Osteoblast (primary cell): ENCODE data around the gene HRNR. TPM values are rescaled to one million over a fixed set of nuclear protein-coding genes. Genes with fewer than 3 reads are reported as not detected.

Experiments used
- DNase-seq: peaks from one replicate; pipeline ENCODE4 v3.0.0; 2011; ENCODE audit warnings: low spot score, mixed read lengths; ENCODE audit not compliant: insufficient read length; ENCODE audit errors: missing footprints
- H2AFZ ChIP-seq: 2 replicates; pipeline ENCODE4 v1.6.0; 2011; ENCODE audit warnings: mild to moderate bottlenecking, low read length
- H3K27ac ChIP-seq: 2 replicates; pipeline ENCODE4 v1.5.1; 2011; ENCODE audit warnings: mild to moderate bottlenecking, low read depth, low read length, moderate library complexity
- H3K27me3 ChIP-seq: 2 replicates; pipeline ENCODE4 v1.6.0; 2012; ENCODE audit warnings: mild to moderate bottlenecking, control low read depth, inconsistent platforms, low read length, moderate library complexity; ENCODE audit not compliant: insufficient read depth
- H3K36me3 ChIP-seq: 2 replicates; pipeline ENCODE4 v1.5.1; 2011; ENCODE audit warnings: mild to moderate bottlenecking, low read length, control low read depth, moderate library complexity; ENCODE audit not compliant: insufficient read depth
- H3K4me1 ChIP-seq: 2 replicates; pipeline ENCODE4 v1.5.1; 2011; ENCODE audit warnings: mild to moderate bottlenecking, low read length, control low read depth, moderate library complexity; ENCODE audit not compliant: insufficient read depth
- H3K4me2 ChIP-seq: 2 replicates; pipeline ENCODE4 v1.6.0; 2011; ENCODE audit warnings: mild to moderate bottlenecking, low read length; ENCODE audit not compliant: insufficient read depth
- H3K4me3 ChIP-seq: fragments of 200-600 bp; sonication (generic); 3 replicates; pipeline ENCODE4 v1.5.1; 2012; ENCODE audit warnings: mild to moderate bottlenecking, low read length, inconsistent platforms; ENCODE audit not compliant: insufficient read depth
- H3K79me2 ChIP-seq: 2 replicates; pipeline ENCODE4 v1.6.0; 2012; ENCODE audit warnings: mild to moderate bottlenecking, low read length, control low read depth, inconsistent platforms; ENCODE audit not compliant: insufficient read depth
- H3K9me3 ChIP-seq: 2 replicates; pipeline ENCODE4 v1.5.1; 2011; ENCODE audit warnings: low read depth, low read length, control low read depth
- H4K20me1 ChIP-seq: 2 replicates; pipeline ENCODE4 v1.6.0; 2012; ENCODE audit warnings: mild to moderate bottlenecking, low read length, control low read depth; ENCODE audit not compliant: insufficient read depth
- total RNA-seq: library from RNA; depleted of rRNA; stranded (reverse); fragments of >200 nt; gene quantifications from 2 replicates; pipeline ENCODE4 v1.2.3, GENCODE V29; 2012
- TF ChIP-seq, protein P1 (sequence below): IDR thresholded peaks from 2 replicates; pipeline ENCODE4 v1.5.1; 2011; ENCODE audit warnings: mild to moderate bottlenecking, low read depth, low read length, moderate library complexity; ENCODE audit errors: extremely low read depth

Gene HRNR
- total RNA-seq, 1 donor = not detected

DNA sequence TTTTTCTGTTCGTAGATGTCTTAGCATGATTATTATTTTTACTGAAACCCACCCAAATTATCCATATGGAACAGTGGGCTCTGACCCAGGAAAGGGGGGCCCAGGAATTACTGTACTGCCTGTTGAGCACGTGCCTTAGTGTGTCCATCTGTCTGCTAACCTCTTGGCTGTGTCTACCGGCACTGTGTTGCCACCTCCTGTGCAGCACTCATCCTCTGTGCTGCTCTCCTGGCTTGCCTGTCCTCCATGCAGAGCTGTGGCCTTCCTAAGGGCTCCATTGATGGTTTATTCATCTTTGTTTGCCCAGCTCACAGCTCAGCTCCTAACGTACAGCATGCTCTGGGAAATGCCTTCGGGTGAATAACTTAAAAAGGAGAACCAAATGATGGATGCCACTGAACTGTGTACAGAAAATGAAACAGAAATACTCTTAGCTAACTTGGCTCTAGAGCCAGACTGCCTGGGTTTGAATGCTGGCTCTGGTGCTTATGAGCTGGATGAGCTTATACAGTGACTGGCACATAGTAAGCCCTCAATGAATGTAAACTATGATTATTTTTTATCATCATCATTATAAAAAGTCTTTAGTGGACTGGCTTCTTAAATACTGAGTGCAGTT, 53.6 kb downstream of the HRNR start:
- Histone ChIP-seq H3K79me2 (no peaks in the 10 kb centered on the region), H3K9me3 (no peaks in the 10 kb centered on the region), H3K4me3 (no peak overlapping the region), H4K20me1 (no peaks in the 10 kb centered on the region), H3K4me2 (no peak overlapping the region), H3K27me3 (peaks cover 6% of the 10 kb centered on the region), H3K36me3 (no peaks in the 10 kb centered on the region), H3K27ac (no peak overlapping the region), H2AFZ (no peak overlapping the region), H3K4me1 (peaks cover 23% of the 10 kb centered on the region)
- DNase-seq = no peak
- TF ChIP-seq, protein P1, sequence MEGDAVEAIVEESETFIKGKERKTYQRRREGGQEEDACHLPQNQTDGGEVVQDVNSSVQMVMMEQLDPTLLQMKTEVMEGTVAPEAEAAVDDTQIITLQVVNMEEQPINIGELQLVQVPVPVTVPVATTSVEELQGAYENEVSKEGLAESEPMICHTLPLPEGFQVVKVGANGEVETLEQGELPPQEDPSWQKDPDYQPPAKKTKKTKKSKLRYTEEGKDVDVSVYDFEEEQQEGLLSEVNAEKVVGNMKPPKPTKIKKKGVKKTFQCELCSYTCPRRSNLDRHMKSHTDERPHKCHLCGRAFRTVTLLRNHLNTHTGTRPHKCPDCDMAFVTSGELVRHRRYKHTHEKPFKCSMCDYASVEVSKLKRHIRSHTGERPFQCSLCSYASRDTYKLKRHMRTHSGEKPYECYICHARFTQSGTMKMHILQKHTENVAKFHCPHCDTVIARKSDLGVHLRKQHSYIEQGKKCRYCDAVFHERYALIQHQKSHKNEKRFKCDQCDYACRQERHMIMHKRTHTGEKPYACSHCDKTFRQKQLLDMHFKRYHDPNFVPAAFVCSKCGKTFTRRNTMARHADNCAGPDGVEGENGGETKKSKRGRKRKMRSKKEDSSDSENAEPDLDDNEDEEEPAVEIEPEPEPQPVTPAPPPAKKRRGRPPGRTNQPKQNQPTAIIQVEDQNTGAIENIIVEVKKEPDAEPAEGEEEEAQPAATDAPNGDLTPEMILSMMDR = no peak

DNA sequence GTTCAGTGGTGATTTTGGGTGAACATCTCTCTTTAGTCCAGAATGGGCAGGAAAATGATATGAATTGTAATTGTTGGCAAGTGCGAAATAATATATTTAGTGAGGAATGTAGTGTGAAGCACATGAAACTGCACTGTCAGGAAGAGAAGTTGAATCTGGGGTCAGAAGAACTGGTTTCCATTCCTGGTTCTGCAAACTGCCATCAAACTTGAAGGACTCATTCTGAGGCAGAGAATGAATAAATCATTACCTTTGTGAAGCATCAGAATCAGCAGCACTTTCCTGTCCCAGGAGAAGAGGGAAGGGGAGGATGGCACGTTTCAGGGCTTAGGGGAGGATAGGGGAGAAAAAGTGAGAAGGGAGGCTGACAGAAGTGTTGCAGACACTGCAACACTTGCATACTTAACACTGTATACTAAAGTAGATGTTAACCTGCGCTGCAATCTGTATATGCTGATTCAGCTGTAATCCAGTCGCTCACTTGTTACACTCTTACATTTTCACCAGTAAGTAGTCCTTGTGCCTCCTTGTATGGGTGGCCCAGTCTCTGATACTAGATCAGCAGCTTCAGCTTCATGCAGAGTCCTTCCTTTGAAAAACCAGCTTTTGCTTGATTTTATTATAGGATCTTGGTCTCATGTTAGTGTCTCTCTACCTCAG, 54.5 kb downstream of the HRNR start:
- DNase-seq = no peak
- H3K9me3 ChIP-seq = no peaks in the 10 kb centered on the region
- TF ChIP-seq, protein P1 = no peak
- no peak overlapping the region for H3K4me3 ChIP-seq
- H3K4me2 ChIP-seq = no peak overlapping the region
- H3K27ac ChIP-seq = no peak overlapping the region
- H3K36me3 ChIP-seq = no peaks in the 10 kb centered on the region
- H4K20me1 ChIP-seq = no peaks in the 10 kb centered on the region
- H3K79me2 ChIP-seq = no peaks in the 10 kb centered on the region
- H2AFZ ChIP-seq = no peak overlapping the region
- peaks cover 6% of the 10 kb centered on the region for H3K27me3 ChIP-seq
- peaks cover 23% of the 10 kb centered on the region for H3K4me1 ChIP-seq

DNA sequence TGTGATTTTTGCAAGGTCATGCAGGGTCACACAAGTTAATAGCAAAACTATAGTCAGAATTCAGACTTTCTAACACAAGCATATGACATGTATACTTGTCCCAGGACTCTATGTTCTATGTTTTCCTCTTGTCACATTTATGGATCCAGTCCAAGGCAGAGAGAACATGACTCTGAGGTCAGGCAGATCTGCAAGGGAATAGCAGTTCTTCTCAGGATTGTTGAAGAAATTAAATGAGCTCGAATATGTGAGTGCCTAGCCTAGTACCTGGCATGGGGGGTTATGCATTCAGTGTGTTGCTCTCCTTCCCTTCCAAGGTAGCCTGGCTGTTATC, 55.5 kb downstream of the HRNR start:
- peaks cover 23% of the 10 kb centered on the region for H3K4me1 ChIP-seq
- H3K79me2 ChIP-seq = no peaks in the 10 kb centered on the region
- H3K9me3 ChIP-seq = no peaks in the 10 kb centered on the region
- H2AFZ ChIP-seq = no peak overlapping the region
- TF ChIP-seq, protein P1 = no peak
- H3K4me3 ChIP-seq = no peak overlapping the region
- DNase-seq = no peak
- no peaks in the 10 kb centered on the region for H3K36me3 ChIP-seq
- H4K20me1 ChIP-seq = no peaks in the 10 kb centered on the region
- peaks cover 9% of the 10 kb centered on the region for H3K27me3 ChIP-seq
- H3K4me2 ChIP-seq = no peak overlapping the region
- H3K27ac ChIP-seq = no peak overlapping the region

DNA sequence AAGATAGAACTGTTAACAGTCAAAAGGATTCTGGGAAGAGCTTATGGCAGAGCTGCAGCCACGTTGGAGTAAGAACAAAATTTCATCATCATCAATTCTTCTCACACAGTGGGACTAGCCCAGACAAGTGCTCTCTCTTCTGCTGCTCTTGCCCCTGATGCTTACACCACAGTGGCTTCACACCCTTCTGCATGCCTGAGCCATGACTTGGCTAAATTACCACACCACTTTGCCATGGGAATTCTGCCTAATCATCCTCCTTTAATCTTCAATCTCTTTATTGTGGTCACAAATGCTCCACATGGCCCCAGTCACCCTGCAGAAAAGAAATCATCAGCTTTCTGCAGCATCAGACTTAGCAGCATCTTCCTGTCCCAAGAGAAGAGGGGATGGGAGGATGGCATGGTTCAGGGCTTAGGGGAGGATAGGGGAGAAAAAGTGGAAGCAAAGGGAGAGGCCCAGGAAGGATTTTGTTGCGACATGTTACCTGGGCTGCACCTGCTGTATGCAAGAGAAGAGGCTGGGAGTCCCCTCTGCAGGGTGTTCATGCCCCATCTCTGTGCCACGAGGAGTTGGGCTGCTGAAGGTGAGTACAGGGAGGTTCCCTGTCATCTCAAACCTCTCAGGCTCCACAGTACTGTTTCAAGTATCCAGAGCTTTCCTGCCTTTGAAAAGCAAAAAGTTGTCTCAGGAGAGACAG, 56.0 kb downstream of the HRNR start:
- H3K79me2 ChIP-seq = no peaks in the 10 kb centered on the region
- H4K20me1 ChIP-seq = no peaks in the 10 kb centered on the region
- no peak overlapping the region for H3K4me2 ChIP-seq
- peaks cover 9% of the 10 kb centered on the region for H3K27me3 ChIP-seq
- no peak for DNase-seq
- H2AFZ ChIP-seq = no peak overlapping the region
- no peaks in the 10 kb centered on the region for H3K36me3 ChIP-seq
- peaks cover 27% of the 10 kb centered on the region for H3K4me1 ChIP-seq
- no peak overlapping the region for H3K27ac ChIP-seq
- H3K9me3 ChIP-seq = no peaks in the 10 kb centered on the region
- TF ChIP-seq, protein P1 = no peak
- H3K4me3 ChIP-seq = no peak overlapping the region
